HepG2 (cell line): Measurements from ENCODE around the gene ZNF655. TPM values are rescaled to one million over a fixed set of nuclear protein-coding genes. Genes with fewer than 3 reads are reported as not detected.

Source experiments
- ATM ChIP-seq: fragments of 450-650 bp; IDR thresholded peaks from 2 replicates; pipeline ENCODE4 v1.7.1; 2017; ENCODE audit warnings: mild to moderate bottlenecking, borderline replicate concordance
- DMAP1 ChIP-seq: IDR thresholded peaks from 2 replicates; pipeline ENCODE4 v1.6.1; 2016
- DZIP1 ChIP-seq: sonication (generic); formaldehyde crosslinking; IDR thresholded peaks from 2 replicates; pipeline ENCODE4 v1.5.0; 2020; ENCODE audit warnings: mild to moderate bottlenecking, missing genetic modification reagents
- ERF ChIP-seq: IDR thresholded peaks from 2 replicates; pipeline ENCODE4 v1.6.1; 2018; ENCODE audit warnings: missing biosample characterization, missing genetic modification reagents
- GATA4 ChIP-seq: sonication (generic); IDR thresholded peaks from 2 replicates; pipeline ENCODE4 v1.6.1; 2016; ENCODE audit warnings: antibody characterized with exemption, low read depth, borderline replicate concordance
- HMGXB4 ChIP-seq, 2 experiments: sonication (generic) in 1 of 2; formaldehyde crosslinking in 1 of 2; IDR thresholded peaks; 2 replicates each; pipeline versions ENCODE4 v1.4.0 to v1.6.1; 2018 to 2020; ENCODE audit warnings: missing genetic modification reagents in 2 of 2, borderline replicate concordance in 1 of 2, low read depth in 1 of 2, mild to moderate bottlenecking in 1 of 2, missing biosample characterization in 1 of 2
- KDM1A ChIP-seq: IDR thresholded peaks from 2 replicates; pipeline ENCODE4 v1.6.1; 2016; ENCODE audit warnings: missing compliant biosample characterization
- MEF2D ChIP-seq: sonication (generic); formaldehyde crosslinking; IDR thresholded peaks from 2 replicates; pipeline ENCODE4 v1.5.1; 2020; ENCODE audit warnings: mild to moderate bottlenecking, missing genetic modification reagents
- PRMT3 ChIP-seq: sonication (generic); formaldehyde crosslinking; IDR thresholded peaks from 2 replicates; pipeline ENCODE4 v1.8.1; 2022; ENCODE audit warnings: low read depth, mild to moderate bottlenecking, moderate library complexity, missing genetic modification reagents, borderline replicate concordance
- REPIN1 ChIP-seq: sonication (generic); formaldehyde crosslinking; IDR thresholded peaks from 2 replicates; pipeline ENCODE4 v1.8.0; 2022; ENCODE audit warnings: missing genetic modification reagents, low read depth, mild to moderate bottlenecking, borderline replicate concordance
- SMYD3 ChIP-seq: sonication (generic); formaldehyde crosslinking; IDR thresholded peaks from 2 replicates; pipeline ENCODE4 v1.8.1; 2023; ENCODE audit warnings: mild to moderate bottlenecking, missing genetic modification reagents
- SP2 ChIP-seq: sonication (generic); formaldehyde crosslinking; IDR thresholded peaks from 2 replicates; pipeline ENCODE4 v1.5.1; 2020; ENCODE audit warnings: mild to moderate bottlenecking, missing genetic modification reagents
- TAF15 ChIP-seq: fragments of 200-400 bp; formaldehyde crosslinking; IDR thresholded peaks from one replicate; pipeline ENCODE4 v1.6.1; 2018; ENCODE audit warnings: mild to moderate bottlenecking, low read depth, low read length; ENCODE audit not compliant: poor library complexity, severe bottlenecking
- TSC22D2 ChIP-seq: sonication (generic); formaldehyde crosslinking; IDR thresholded peaks from 2 replicates; pipeline ENCODE4 v1.5.1; 2020; ENCODE audit warnings: missing genetic modification reagents, mild to moderate bottlenecking, borderline replicate concordance
- ZBTB38 ChIP-seq: sonication (generic); formaldehyde crosslinking; IDR thresholded peaks from 2 replicates; pipeline ENCODE4 v1.5.1; 2020; ENCODE audit warnings: mild to moderate bottlenecking, missing genetic modification reagents
- ZBTB42 ChIP-seq: sonication (generic); formaldehyde crosslinking; IDR thresholded peaks from 2 replicates; pipeline ENCODE4 v1.5.0; 2020; ENCODE audit warnings: mild to moderate bottlenecking, missing genetic modification reagents
- ZNF160 ChIP-seq: sonication (generic); formaldehyde crosslinking; IDR thresholded peaks from 2 replicates; pipeline ENCODE4 v1.8.0; 2022; ENCODE audit warnings: mild to moderate bottlenecking, inconsistent platforms, missing genetic modification reagents
- ZNF296 ChIP-seq: sonication (generic); formaldehyde crosslinking; conservative IDR thresholded peaks from 2 replicates; pipeline ENCODE4 v1.5.0; 2020; ENCODE audit warnings: mild to moderate bottlenecking, missing genetic modification reagents
- ZNF331 ChIP-seq: sonication (generic); formaldehyde crosslinking; IDR thresholded peaks from 2 replicates; pipeline ENCODE4 v1.4.0; 2020; ENCODE audit warnings: missing genetic modification reagents
- ZNF33A ChIP-seq: sonication (generic); formaldehyde crosslinking; IDR thresholded peaks from 2 replicates; pipeline ENCODE4 v1.5.1; 2020; ENCODE audit warnings: missing genetic modification reagents, mild to moderate bottlenecking, moderate library complexity, borderline replicate concordance
- ZNF670 ChIP-seq: sonication (generic); formaldehyde crosslinking; IDR thresholded peaks from 2 replicates; pipeline ENCODE4 v1.8.0; 2022; ENCODE audit warnings: mild to moderate bottlenecking, missing genetic modification reagents, borderline replicate concordance
- ZNF850 ChIP-seq: sonication (generic); formaldehyde crosslinking; conservative IDR thresholded peaks from 2 replicates; pipeline ENCODE4 v1.9.0; 2021; ENCODE audit warnings: mild to moderate bottlenecking, missing genetic modification reagents
- polyA plus RNA-seq, 8 experiments: library from polyadenylated mRNA; depleted of rRNA in 3 of 8; stranded (reverse) in 7 of 8; unstranded in 1 of 8; fragments of >200 nt; fragmentation: Illumina TruSeq in 4 of 8; extraction: Trizol in 4 of 8; gene quantifications; 2 replicates each; pipeline versions ENCODE4 v1.2.1 to v1.2.3, GENCODE V29; 2011 to 2016; ENCODE audit warnings: low read depth in 4 of 8, missing spikeins in 1 of 8, mixed read lengths in 1 of 8; ENCODE audit not compliant: insufficient read depth in 1 of 8
- total RNA-seq, 5 experiments: library from RNA; depleted of rRNA; stranded (reverse); fragments of >200 nt; fragmentation: Illumina TruSeq; extraction: Trizol; gene quantifications; 2 replicates each; pipeline ENCODE4 v1.2.3, GENCODE V29; 2016; ENCODE audit warnings: low read depth in 1 of 5
- TF ChIP-seq, protein P1 (sequence below): sonication (generic); formaldehyde crosslinking; IDR thresholded peaks from 2 replicates; pipeline ENCODE4 v1.5.0; 2020; ENCODE audit warnings: missing genetic modification reagents, mild to moderate bottlenecking, borderline replicate concordance

The ZNF655 gene
- total and polyA plus RNA-seq, 2 of the 13 experiments (the other 11 are each of a cell fraction or from before 2014, with no cell fraction given), result 53.4 to 75.6 TPM

DNA sequence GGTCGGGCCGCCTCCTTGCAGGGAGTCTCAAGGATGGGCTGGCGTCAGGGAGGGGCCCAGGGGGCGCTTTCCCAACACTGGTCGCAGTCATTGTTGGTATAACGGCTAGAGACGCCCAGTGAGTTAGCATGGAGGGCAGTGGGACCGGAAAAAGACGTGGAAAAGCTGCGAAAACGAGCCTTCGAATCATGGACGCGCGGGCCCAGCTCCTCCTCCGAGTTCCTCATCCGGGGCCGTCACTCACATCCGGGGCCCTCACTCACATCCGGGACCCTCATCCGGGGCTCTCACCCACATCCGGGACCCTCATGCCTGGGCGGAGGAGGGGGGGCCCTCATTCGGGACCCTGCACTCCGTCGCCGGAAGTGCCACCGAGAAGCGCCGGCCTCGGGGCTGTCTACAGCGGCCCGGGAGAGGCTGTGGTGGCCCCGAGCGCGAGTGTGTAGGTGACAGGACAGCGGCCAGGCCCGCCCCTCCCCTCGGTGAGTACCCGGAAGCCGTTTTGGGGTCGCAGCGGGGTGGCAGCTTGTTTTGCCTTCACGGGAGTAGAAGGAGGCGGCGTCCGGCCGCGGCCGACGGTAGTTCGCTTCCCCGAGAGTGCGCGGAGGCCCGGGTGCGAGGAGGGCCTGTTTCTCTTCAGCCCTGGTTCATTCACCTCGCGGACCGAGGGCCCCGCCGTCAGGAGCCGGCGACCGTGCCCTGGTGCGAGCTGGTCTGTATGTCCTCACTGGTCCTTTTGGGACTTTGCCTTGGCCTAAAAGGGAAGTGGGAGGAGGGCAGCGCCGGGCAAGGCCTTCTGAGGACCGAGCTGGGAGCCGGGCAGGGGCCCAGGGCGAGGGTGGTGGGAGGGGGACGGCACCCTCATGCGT, at the start of gene ZNF655 (continued):
- TF ChIP-seq SMYD3 (CRISPR knock-in tag) (peak; percentile 74; the same call in 1 of the 2 replicates), ZNF160 (CRISPR knock-in tag) (peak; percentile 78; the same call in 1 of the 2 replicates), MEF2D (CRISPR knock-in tag) (peak; percentile 69; the same call in 1 of the 2 replicates), ZNF850 (no peak), ATM (no peak), SP2 (peak; percentile 47), KDM1A (no peak), REPIN1 (CRISPR knock-in tag) (peak; percentile 70; the same call in 1 of the 2 replicates), ZNF670 (CRISPR knock-in tag) (peak; percentile 73; the same call in 1 of the 2 replicates), ZNF331 (no peak), ZNF296 (0 out of 2 replicates have a peak, but pooled peaks have one; percentile 66), ZBTB42 (no peak; the same call in 1 of the 2 replicates), DZIP1 (CRISPR knock-in tag) (peak; percentile 22; the same call in 1 of the 2 replicates), ERF (0 out of 2 replicates have a peak, but pooled peaks have one; percentile 79), HMGXB4 (CRISPR knock-in tag; IDR thresholded peaks at IDR 0.05; ENCODE audit: borderline replicate concordance in 1 of 2, low read depth in 1 of 2) (peak; percentile 75 to 89; a peak in 3 of 4 replicates), GATA4 (peak; percentile 50; the same call in 1 of the 2 replicates), ZBTB38 (no peak; the same call in 1 of the 2 replicates), ZNF33A (CRISPR knock-in tag) (0 out of 2 replicates have a peak, but pooled peaks have one; percentile 70), DMAP1 (CRISPR knock-in tag) (peak; percentile 77; the same call in 1 of the 2 replicates), PRMT3 (no peak), TSC22D2 (CRISPR knock-in tag) (peak; percentile 65; the same call in 1 of the 2 replicates), TAF15 (peak; percentile 73)
- TF ChIP-seq, protein P1, sequence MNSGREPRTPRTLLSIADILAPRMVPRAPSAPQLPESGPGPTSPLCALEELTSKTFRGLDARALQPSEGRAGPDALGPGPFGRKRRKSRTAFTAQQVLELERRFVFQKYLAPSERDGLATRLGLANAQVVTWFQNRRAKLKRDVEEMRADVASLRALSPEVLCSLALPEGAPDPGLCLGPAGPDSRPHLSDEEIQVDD (CRISPR knock-in tag), result 0 out of 2 replicates have a peak, but pooled peaks have one; percentile 31
